HG03575 (cell line): ENCODE data around the gene AADAT.

Experiments used
- ATAC-seq: cut with Tn5 transposase; IDR thresholded peaks from one replicate; pipeline ENCODE4 v1.9.1; 2021; ENCODE audit not compliant: unreplicated experiment, insufficient number of reproducible peaks, low FRiP score; ENCODE audit errors: extremely low read depth

The AADAT gene

GRCh38 chr4:170040031-170040680, 49.6 kb downstream of the AADAT start:
- ATAC-seq = no peak

GRCh38 chr4:170038769-170039168, 51.0 kb downstream of the AADAT start:
- no peak for ATAC-seq

GRCh38 chr4:170038232-170038631, 51.5 kb downstream of the AADAT start:
- no peak for ATAC-seq

- ATAC-seq = no peak
These were observed 52.3 kb downstream of the AADAT start for GRCh38 chr4:170037481-170037880.

- ATAC-seq = no peak
These were observed 53.9 kb downstream of the AADAT start for GRCh38 chr4:170035845-170036244.

GRCh38 chr4:170035231-170035630, 54.5 kb downstream of the AADAT start:
- no peak for ATAC-seq

GRCh38 chr4:170033999-170034398, 55.8 kb downstream of the AADAT start:
- ATAC-seq = no peak

GRCh38 chr4:170030121-170030520, 59.6 kb downstream of the AADAT start:
- no peak for ATAC-seq

GRCh38 chr4:170027181-170027829, 62.5 kb downstream of the AADAT start:
- peak; percentile 58 for ATAC-seq

GRCh38 chr4:170026253-170027021, 63.3 kb downstream of the AADAT start, which contains the start of gene MFAP3L:
MFAP3L (minus strand) TSS chr4:170026395; CDS start chr4:170005877, 20,518 bp downstream.
- ATAC-seq = peak; percentile 55

GRCh38 chr4:170025523-170026252, 64.1 kb downstream of the AADAT start:
- no peak for ATAC-seq

GRCh38 chr4:170022211-170022610, 67.5 kb downstream of the AADAT start:
- no peak for ATAC-seq

GRCh38 chr4:170017252-170017651, 72.5 kb downstream of the AADAT start:
- ATAC-seq = no peak

GRCh38 chr4:170015285-170015684, 74.5 kb downstream of the AADAT start:
- no peak for ATAC-seq

GRCh38 chr4:170014359-170015011, 75.3 kb downstream of the AADAT start:
- no peak for ATAC-seq

- no peak for ATAC-seq
These were observed 77.2 kb downstream of the AADAT start for GRCh38 chr4:170012629-170012958.

- no peak for ATAC-seq
These were observed 77.7 kb downstream of the AADAT start for GRCh38 chr4:170011921-170012628.
